ENCODE measurements around the gene GRAMD2B. TPM values are rescaled to one million over a fixed set of nuclear protein-coding genes. Genes with fewer than 3 reads are reported as not detected.

Gene GRAMD2B
- total and polyA plus RNA-seq, 2 of the 8 experiments (the other 6 are each of a cell fraction or from before 2014, with no cell fraction given) = 6.4 to 9.4 TPM

- no peak for TF ChIP-seq BRCA1 (IDR thresholded peaks at IDR 0.05; ENCODE audit: low read depth, low read length)
- TF ChIP-seq CREB1 (IDR thresholded peaks at IDR 0.05) = no peak
- TF ChIP-seq ATF2 (IDR thresholded peaks at IDR 0.05; ENCODE audit: low read length) = no peak
- no peak for TF ChIP-seq BCL11A (IDR thresholded peaks at IDR 0.05; ENCODE audit: low read depth in 2 of 2, low read length in 2 of 2)
- no peak for TF ChIP-seq BACH1 (IDR thresholded peaks at IDR 0.05; ENCODE audit: low read length)
Measured at GRCh38 chr5:126455264-126455663, 32.1 kb downstream of the GRAMD2B start (continued).

Data from H1 (cell line).